HG03139 (cell line): ENCODE measurements around the gene CEP63.

Experiments
- ATAC-seq: cut with Tn5 transposase; IDR thresholded peaks from one replicate; pipeline ENCODE4 v1.9.1; 2021; ENCODE audit not compliant: unreplicated experiment

Gene CEP63

GRCh38 chr3:134622806-134623365 is 137.0 kb downstream of the CEP63 start:
- ATAC-seq: no peak

DNA sequence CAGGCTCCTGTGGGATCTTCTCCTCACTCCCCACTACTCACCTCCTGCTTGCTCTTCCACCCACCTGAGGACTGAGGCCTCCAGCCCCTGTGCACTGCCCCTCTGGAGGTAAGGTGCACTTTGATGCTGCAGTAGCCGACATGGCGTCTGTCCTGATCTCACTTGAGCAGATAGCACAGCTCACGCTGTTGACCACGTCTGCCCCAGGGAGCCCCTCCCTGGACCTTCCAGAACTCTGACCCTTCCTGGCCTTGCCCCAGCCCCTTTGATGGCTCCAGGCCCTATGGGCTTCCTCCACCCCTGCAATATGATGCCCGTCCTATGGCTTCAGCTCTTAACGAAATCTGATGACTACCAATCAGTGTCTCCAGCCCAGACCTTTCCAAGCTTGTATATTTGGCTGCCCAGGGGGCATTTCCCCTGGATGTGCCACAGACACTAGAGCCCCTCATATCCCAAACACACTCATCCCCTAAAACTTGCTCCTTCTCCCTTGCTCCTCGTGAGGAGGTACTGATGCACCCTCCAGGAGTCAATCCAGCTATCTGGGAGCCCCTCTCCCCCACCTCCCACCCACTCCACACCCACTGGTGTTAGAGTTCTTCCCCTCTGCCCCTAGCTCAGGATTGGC is 137.9 kb downstream of the CEP63 start:
- ATAC-seq: no peak
